ENCODE data around the gene ANKRD44.

ANKRD44 gene

DNA sequence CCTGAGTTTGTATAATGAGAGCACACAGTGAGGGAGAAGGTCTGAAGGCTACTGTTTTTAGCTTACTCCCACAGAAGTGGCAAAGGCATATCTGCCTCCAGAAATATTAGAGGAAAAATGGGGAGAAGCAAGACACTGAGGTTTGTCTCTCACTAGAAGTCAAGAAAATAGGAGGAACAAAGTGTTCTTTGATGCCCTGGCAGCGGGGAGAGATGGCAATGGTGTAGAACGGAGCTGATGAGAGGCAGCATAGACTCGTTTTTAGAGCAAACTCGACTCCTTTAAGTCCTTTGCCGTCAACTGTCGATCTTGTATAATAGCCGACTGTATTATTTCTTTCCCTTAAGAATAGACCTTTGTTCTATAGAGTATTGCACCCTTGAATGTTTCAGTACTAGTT lies 73.8 kb downstream of the ANKRD44 start:
- no peak for DNase-seq
- Mint-ChIP-seq H3K27ac (peak overlapping the region; percentile 84), H3K27me3 (no peaks in the 10 kb centered on the region), H3K9me3 (no peaks in the 10 kb centered on the region), H3K4me3 (peak overlapping the region; percentile 61), H3K4me1 (peaks cover 92% of the 10 kb centered on the region), H3K36me3 (ENCODE audit: low read depth) (peaks cover 15% of the 10 kb centered on the region)
- ATAC-seq: no peak

DNA sequence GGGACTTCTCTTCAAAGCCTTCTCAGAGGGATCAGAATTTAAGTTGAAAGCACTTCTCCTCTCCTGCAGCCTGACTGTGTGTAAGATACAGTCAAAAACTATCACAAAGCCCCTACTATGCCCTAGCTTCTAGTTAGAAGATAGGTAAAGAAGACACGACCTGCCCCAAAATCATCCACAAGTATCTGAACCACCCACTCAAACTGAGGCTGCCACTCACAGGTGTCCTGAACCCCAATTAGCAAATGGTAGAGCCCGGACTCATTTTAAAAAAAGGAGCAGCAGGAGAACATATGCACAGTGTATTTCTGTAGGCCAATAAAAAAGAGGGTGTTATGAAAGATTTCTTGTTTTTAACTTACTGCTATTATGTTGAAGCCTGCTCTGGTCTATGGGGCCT lies 74.4 kb downstream of the ANKRD44 start:
- ATAC-seq: peak; percentile 16
- Mint-ChIP-seq H3K27ac (peak overlapping the region; percentile 84), H3K4me1 (peaks cover 94% of the 10 kb centered on the region), H3K4me3 (peak overlapping the region; percentile 61), H3K36me3 (ENCODE audit: low read depth) (peaks cover 15% of the 10 kb centered on the region), H3K9me3 (no peaks in the 10 kb centered on the region), H3K27me3 (no peaks in the 10 kb centered on the region)
- no peak for DNase-seq

DNA sequence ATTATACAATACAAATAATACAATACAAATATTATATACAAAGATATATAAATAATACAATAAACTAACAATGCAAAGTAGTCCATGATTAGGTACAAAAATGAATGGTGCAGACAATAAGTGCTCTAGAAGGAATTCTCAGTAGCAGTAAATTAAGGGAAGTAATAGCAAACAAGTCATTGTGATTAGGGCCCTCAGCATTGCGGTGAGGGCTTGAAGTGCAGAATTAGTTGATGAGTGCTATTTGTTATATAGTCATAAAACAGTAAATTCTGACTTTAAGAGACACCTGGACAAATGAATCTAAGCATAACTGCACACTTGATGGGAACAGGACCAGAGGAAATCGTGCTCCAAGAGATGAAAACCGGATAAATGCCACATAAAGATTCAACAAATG lies 74.9 kb downstream of the ANKRD44 start:
- DNase-seq (no peak), ATAC-seq (no peak)
- no peaks in the 10 kb centered on the region for H3K27me3 Mint-ChIP-seq
- peak overlapping the region; percentile 84 for H3K27ac Mint-ChIP-seq
- H3K36me3 Mint-ChIP-seq (ENCODE audit: low read depth): peaks cover 16% of the 10 kb centered on the region
- H3K9me3 Mint-ChIP-seq: no peaks in the 10 kb centered on the region
- no peak overlapping the region for H3K4me3 Mint-ChIP-seq
- H3K4me1 Mint-ChIP-seq: peaks cover 94% of the 10 kb centered on the region

DNA sequence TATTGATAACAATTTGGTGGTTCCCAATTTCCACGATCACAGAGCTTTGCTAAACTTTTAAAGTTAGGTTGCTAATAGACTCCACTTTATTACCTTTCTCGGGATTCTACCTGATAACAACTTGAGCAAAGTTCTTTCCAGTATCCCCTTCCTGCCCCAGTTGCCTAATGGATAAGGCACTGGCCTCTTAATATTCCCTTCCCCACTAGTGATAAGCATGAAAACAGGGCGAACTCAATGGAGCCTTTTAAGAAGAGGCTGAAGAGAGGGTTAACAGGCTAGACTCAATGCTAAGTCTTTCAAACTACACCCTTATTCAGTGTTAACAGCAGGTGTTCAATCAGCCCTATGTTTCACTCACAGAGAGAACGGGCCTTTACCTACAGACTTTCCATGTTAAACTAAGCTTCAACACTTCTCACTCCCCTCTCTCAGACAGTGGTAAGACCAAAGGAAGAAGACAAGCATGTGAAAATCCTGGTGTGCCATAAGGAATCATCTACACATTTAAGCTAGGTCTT lies 75.8 kb downstream of the ANKRD44 start:
- peaks cover 97% of the 10 kb centered on the region for H3K4me1 Mint-ChIP-seq
- no peak overlapping the region for H3K4me3 Mint-ChIP-seq

DNA sequence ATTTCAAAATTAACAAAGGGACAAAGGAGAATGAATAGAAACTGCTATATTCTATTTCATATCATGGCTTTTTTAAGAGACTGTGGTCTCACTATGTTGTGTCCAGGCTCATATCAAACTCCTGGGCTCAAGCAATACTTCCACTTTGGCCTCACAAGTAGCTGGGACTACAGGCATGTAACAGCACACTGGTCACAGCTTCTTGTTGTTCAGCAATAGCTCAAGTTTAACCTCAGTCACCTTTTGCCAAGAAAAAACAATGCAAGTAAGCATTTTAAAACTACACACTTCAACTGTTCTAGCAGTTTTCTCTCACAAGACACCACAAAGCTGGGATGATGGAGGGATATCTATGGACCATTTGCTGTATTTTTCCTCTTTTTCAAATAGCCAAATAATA lies 77.1 kb downstream of the ANKRD44 start:
- ATAC-seq (no peak), DNase-seq (no peak)
- peaks cover 16% of the 10 kb centered on the region for H3K36me3 Mint-ChIP-seq (ENCODE audit: low read depth)
- no peak overlapping the region for H3K4me3 Mint-ChIP-seq
- peaks cover 97% of the 10 kb centered on the region for H3K4me1 Mint-ChIP-seq
- no peaks in the 10 kb centered on the region for H3K27me3 Mint-ChIP-seq
- H3K9me3 Mint-ChIP-seq: no peaks in the 10 kb centered on the region
- H3K27ac Mint-ChIP-seq: peak overlapping the region; percentile 84

More for the DNA sequence above, 75.8 kb downstream of the ANKRD44 start:
- Mint-ChIP-seq H3K27me3 (no peaks in the 10 kb centered on the region), H3K27ac (peak overlapping the region; percentile 84), H3K36me3 (ENCODE audit: low read depth) (peaks cover 22% of the 10 kb centered on the region), H3K9me3 (no peaks in the 10 kb centered on the region)
- DNase-seq: no peak
- no peak for ATAC-seq

DNA sequence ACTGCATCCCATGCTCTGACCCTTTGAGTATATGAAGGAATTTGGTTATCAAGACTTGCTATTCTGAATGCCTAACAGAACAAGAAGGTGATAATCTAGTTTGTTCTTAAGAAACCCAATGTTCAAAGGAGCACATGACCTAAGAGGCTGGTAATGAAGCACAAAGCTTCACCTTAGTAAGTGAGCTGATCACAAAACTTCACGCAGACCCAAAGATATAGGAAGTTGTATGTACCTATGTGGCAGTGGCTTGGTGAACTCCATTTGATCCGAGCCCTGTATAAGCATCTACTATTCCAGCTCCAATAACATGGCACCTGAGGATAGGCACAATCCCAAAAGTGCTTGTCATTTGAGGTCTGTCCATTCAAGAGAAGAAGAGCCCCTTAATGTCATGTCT lies 78.6 kb downstream of the ANKRD44 start:
- Mint-ChIP-seq H3K4me3 (no peak overlapping the region), H3K27me3 (no peaks in the 10 kb centered on the region), H3K9me3 (no peaks in the 10 kb centered on the region), H3K36me3 (ENCODE audit: low read depth) (peaks cover 16% of the 10 kb centered on the region), H3K4me1 (peaks cover 95% of the 10 kb centered on the region), H3K27ac (peak overlapping the region; percentile 79)
- no peak for DNase-seq
- ATAC-seq: no peak

DNA sequence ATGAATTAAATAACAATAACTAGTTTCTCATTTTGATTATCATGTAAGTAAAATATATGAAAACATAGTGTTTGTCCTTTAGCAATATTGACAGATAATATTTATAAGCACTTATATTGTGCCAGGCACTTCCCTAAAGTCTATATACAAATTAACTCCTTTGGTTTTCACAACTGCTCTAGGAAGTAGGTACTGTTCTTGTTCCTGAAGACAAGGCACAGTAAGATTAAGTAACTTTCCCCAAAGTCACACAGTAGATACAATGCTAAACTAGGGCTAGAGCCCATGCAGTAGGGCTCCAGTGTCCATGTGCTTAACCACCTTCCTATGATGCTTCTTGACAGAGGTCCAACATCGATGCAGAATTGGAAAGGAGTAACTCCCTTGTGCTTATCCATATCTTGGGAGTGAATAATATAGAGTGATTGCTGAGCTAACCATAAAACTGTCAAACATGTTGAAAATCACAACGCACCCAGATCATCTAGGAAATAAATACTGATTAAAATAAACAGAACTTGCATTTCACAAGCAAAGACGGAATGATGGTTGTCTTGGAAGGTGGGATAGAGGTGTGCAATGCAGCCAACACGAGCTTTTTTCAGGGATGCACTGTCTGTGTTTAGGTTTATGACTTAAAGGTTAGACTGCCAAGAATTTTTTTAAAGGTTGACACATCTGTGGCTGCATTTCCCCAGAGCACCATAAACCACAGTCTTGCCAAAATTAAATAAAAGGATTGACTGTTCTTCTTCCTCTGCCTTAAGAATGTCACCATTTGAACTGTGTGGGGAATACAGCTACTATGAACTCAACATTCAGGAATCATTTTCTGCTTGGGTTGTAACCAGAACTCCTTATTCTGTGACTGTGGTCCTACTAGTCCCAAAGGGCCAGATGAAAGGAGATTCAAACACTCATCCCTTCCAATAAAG lies 80.8 kb downstream of the ANKRD44 start:
- DNase-seq (no peak), ATAC-seq (peak; percentile 38)
- Mint-ChIP-seq H3K4me1 (peaks cover 94% of the 10 kb centered on the region), H3K36me3 (ENCODE audit: low read depth) (peaks cover 22% of the 10 kb centered on the region), H3K4me3 (no peak overlapping the region), H3K9me3 (no peaks in the 10 kb centered on the region), H3K27me3 (no peaks in the 10 kb centered on the region), H3K27ac (peak overlapping the region; percentile 76)

DNA sequence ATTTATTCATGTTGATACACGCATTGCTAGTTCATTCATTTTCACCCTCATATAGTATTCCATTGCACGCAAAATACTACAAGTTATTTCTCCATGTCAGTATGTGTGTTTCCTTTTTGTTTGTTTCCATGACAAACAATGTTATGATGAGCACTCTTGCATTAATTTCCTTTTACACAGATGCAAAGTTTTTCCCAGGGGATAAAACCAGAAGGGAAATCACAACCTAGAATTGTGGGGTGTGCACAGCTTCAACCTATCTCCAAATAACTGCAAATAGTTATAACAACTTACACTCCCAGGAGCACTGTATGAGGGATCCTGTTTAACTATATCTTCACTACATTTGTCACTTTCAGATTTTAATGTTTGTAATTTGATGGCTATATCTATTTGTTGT lies 87.1 kb downstream of the ANKRD44 start:
- no peak for DNase-seq
- no peak for ATAC-seq
- Mint-ChIP-seq H3K36me3 (ENCODE audit: low read depth) (peaks cover 19% of the 10 kb centered on the region), H3K4me3 (no peak overlapping the region), H3K4me1 (peaks cover 86% of the 10 kb centered on the region), H3K27me3 (no peaks in the 10 kb centered on the region), H3K9me3 (no peaks in the 10 kb centered on the region), H3K27ac (peak overlapping the region; percentile 8)

DNA sequence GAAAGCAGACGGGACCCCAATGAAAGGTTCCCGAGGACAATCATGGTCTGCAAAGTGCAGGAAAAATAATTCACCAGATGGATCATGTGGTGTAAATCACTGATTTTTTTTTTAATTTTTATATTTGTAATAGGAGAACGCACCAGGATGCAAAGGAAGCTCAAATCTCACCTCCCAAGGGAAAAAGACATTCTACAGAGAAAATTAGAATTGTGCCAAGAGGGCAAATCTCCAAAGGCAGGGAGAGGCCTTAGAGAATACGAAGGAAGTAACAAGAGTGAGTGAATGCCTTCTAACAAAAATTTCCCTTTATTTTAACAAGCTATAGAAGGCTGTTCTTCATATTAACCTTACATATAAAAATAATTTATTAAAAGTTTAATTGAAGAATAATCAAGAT lies 90.9 kb downstream of the ANKRD44 start:
- Mint-ChIP-seq H3K4me1 (peaks cover 89% of the 10 kb centered on the region), H3K27me3 (no peaks in the 10 kb centered on the region), H3K4me3 (no peak overlapping the region), H3K36me3 (ENCODE audit: low read depth) (peaks cover 21% of the 10 kb centered on the region), H3K9me3 (no peaks in the 10 kb centered on the region), H3K27ac (peak overlapping the region; percentile 61)
- DNase-seq (no peak), ATAC-seq (no peak)

DNA sequence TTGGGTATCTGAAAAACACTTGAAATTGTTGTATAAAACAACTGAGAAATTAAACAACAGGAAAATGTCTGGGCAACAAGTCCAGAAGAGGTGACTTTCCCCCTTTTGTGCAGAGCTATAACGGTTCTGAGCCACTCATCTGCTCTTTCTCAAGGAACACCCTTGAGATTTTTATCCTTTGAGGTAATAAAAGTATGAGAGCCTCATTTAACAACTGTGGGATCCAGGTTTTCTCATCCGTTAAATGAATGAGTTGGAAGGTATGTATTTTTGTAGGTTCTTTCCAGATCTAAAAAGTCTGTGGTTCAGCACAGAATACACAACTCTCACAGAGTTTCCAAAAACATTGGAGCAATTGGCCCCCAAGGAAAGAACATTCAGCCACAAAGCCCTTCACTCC lies 93.0 kb downstream of the ANKRD44 start:
- peak overlapping the region; percentile 97 for H3K27ac Mint-ChIP-seq
- DNase-seq: no peak
- H3K9me3 Mint-ChIP-seq: no peaks in the 10 kb centered on the region
- H3K4me1 Mint-ChIP-seq: peaks cover 93% of the 10 kb centered on the region
- ATAC-seq: no peak
- H3K4me3 Mint-ChIP-seq: peak overlapping the region; percentile 5
- no peaks in the 10 kb centered on the region for H3K27me3 Mint-ChIP-seq
- H3K36me3 Mint-ChIP-seq (ENCODE audit: low read depth): peaks cover 18% of the 10 kb centered on the region

DNA sequence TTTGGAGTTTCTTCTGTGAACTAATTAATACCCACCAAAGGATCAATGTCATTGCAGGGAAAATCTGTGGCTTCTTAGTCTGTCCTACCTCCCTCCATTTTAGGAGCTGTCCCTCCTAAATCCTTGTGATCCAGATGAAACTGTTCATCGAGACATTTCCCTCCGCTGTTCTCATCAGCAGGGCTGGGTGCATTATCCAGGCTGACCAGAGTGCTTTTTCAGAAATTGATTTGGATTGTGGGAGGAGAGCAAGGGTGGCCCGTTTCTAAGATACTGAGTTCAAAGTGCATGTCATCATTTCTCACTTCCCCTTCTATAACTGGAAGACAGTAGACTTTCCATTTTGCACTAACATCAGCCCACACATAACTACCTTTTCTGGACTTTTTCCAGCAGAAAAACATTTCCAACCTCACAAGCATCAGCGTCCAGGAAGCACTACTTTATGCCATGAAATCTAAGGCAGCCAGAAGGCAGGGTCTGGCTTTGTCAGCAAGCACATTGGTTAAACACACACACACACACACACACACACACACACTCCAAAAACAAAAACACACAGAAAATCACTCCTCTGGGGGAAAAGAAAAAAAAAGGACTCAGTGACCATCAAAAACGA lies 94.1 kb downstream of the ANKRD44 start:
- Mint-ChIP-seq H3K27me3 (no peaks in the 10 kb centered on the region), H3K9me3 (no peaks in the 10 kb centered on the region), H3K4me3 (peak overlapping the region; percentile 86), H3K27ac (peak overlapping the region; percentile 97), H3K36me3 (ENCODE audit: low read depth) (peaks cover 18% of the 10 kb centered on the region), H3K4me1 (peaks cover 93% of the 10 kb centered on the region)
- peak; percentile 45 for ATAC-seq
- no peak for DNase-seq

DNA sequence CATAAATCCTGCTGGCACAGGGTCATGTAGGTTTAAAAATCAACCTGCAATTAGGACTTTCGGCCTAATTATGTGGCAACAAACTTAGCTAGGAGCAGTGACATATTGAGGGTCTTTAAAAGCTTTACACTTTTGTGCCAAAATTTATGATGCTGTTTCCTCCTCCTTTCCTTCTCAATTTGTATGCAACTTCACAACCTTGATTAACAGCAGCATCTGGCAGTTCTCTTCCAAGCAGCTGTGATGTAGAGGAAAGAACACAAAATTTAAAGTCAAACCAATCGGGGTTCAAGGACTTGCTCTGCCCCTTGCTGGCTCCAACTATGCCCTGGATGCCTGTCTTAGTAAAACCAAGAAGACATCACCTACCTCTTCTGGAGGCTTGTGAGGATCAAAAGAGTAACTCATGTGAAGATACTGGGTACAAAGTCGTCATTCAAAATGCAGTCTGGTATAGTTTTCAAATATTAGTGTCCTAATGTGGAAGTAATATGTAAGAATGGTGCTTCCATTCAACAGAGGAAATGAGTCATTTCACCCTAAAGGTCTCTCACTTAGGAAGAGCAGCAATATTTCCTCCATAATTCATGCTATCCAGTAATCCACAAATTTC lies 94.7 kb downstream of the ANKRD44 start:
- peak overlapping the region; percentile 97 for H3K27ac Mint-ChIP-seq

DNA sequence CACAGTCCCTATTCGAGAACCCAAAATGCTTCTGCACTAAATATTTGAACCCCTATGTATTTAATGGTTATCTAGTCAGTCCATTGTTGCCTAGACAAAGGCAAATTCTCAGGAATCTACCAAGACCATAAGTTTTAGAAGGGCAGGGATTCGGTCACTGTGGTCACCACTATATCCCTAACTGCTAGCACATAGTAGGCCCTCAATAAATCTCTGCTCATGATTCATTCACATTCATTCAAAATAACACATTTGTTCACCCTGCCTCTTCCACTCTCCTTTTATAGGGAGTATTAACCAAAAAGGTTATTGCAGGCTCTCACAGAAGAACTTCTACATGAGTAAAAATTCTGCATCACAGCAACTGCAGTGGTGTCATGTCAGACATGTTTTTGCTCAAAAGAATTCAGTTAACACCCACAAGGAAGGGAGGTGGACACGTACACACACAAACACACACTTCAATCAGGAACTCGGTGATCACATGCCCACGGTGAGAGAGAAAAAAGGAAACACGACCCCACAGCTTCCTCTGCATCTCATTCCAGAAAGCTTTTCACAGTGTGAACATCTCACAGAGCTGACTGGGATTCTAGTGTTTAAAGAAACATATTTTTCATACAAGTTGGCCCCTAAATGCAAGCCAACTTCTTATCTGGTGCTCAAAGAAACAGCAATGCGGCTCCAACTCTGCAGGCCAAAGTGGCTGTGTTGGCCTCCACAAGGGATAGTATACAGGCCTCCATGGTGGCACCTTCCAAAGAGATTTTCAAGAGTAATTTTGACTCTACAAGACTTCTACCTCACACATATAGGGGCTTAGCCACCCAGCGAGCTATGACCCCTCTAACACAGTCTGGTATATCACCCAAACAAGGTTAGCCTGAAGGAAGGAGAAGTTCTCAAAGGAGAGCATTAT lies 98.0 kb downstream of the ANKRD44 start:
- Mint-ChIP-seq H3K27ac (peak overlapping the region; percentile 97), H3K27me3 (no peaks in the 10 kb centered on the region), H3K36me3 (ENCODE audit: low read depth) (peaks cover 12% of the 10 kb centered on the region), H3K9me3 (no peaks in the 10 kb centered on the region), H3K4me3 (peak overlapping the region; percentile 80), H3K4me1 (peaks cover 100% of the 10 kb centered on the region)
- DNase-seq (no peak), ATAC-seq (no peak)

More for the DNA sequence above, 94.7 kb downstream of the ANKRD44 start:
- peaks cover 18% of the 10 kb centered on the region for H3K36me3 Mint-ChIP-seq (ENCODE audit: low read depth)
- peaks cover 95% of the 10 kb centered on the region for H3K4me1 Mint-ChIP-seq
- peak; percentile 63 for ATAC-seq
- H3K27me3 Mint-ChIP-seq: no peaks in the 10 kb centered on the region
- no peaks in the 10 kb centered on the region for H3K9me3 Mint-ChIP-seq
- DNase-seq: no peak
- peak overlapping the region; percentile 86 for H3K4me3 Mint-ChIP-seq

DNA sequence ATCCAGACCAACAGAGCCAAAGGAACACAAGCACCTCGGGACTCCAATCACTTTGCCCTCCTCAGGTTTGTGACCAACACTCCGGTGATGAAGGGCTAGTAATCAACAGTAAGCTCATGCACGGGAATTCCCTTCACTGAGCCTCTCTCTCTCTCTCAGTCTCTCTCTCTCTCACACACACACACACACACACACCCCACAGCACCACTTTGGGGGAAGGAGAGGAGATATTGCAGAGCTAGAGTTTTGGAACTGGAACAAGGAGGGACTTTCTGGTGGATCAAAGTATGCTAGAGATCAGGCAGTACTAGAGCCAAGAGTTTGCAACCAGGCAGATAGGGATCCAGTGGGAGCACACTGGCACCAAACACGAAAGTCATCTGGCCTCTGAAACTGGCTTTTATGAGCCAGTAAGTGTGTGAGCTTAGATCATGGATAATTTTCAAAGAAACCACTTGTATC lies 98.7 kb downstream of the ANKRD44 start:
- Mint-ChIP-seq H3K27ac (peak overlapping the region; percentile 97), H3K4me3 (peak overlapping the region; percentile 80), H3K27me3 (no peaks in the 10 kb centered on the region), H3K4me1 (peaks cover 100% of the 10 kb centered on the region), H3K9me3 (no peaks in the 10 kb centered on the region), H3K36me3 (ENCODE audit: low read depth) (peaks cover 12% of the 10 kb centered on the region)
- peak; percentile 35 for ATAC-seq
- DNase-seq: no peak

All from activated naive CD8-positive, alpha-beta T cell treated with anti-CD3 and anti-CD28 coated beads, Interleukin-2, amount 50 U/mL, for 24 hours (primary cell).